Left lung (tissue), 10 donors: ENCODE data around the gene HOXA3. TPM values are rescaled to one million over a fixed set of nuclear protein-coding genes. Genes with fewer than 3 reads are reported as not detected.

Experiments
- ATAC-seq: fragments of 200-7000 bp; cut with Tn5 transposase; one replicate; pipeline ENCODE4 v1.9.1; 2020; ENCODE audit warnings: moderate library complexity
- DNase-seq, 4 donors: peaks; one replicate each; pipeline ENCODE4 v3.0.0-alpha.2; 2013 to 2020
- H3K27ac ChIP-seq, 2 donors: fragments of 200-600 bp; sonication (generic) in 1 of 2; one replicate each; pipeline versions ENCODE4 v1.5.0 to v1.8.0; 2020 to 2021
- H3K27me3 ChIP-seq, 2 donors: fragments of 200-600 bp; sonication (generic) in 1 of 2; one replicate each; pipeline versions ENCODE4 v1.5.0 to v1.8.0; 2020 to 2021
- H3K36me3 ChIP-seq, 2 donors: fragments of 200-600 bp; sonication (generic) in 1 of 2; one replicate each; pipeline versions ENCODE4 v1.5.0 to v1.8.0; 2020 to 2021
- H3K4me1 ChIP-seq, 2 donors: fragments of 200-600 bp; one replicate each; pipeline ENCODE4 v1.8.0; 2021
- H3K4me3 ChIP-seq, 2 donors: fragments of 200-600 bp; sonication (generic) in 1 of 2; one replicate each; pipeline versions ENCODE4 v1.5.0 to v1.8.0; 2020 to 2021; ENCODE audit warnings: mild to moderate bottlenecking in 1 of 2
- H3K9me3 ChIP-seq, 2 donors: fragments of 200-600 bp; sonication (generic) in 1 of 2; one replicate each; pipeline versions ENCODE4 v1.5.0 to v1.8.0; 2020 to 2021
- intact Hi-C, 2 donors: fragments of 100-400 bp; cut with DNase I; formaldehyde crosslinking; loops; one replicate each; pipeline versions ENCODE4 v1.11.2 to v1.14.2; 2022
- polyA plus RNA-seq, 6 donors: library from polyadenylated mRNA; unstranded; fragments of 120-200 nt; gene quantifications; one replicate each; pipeline ENCODE4 v1.2.1, GENCODE V29; 2013; ENCODE audit not compliant: insufficient read length in 6 of 6
- total RNA-seq, 2 donors: library from RNA; stranded (reverse); fragmentation: NEBNext Ultra II Directional; extraction: Animal tissue kit (Norgen Biotek cat#: 25700); gene quantifications; one replicate each; pipeline ENCODE4 v1.2.1, GENCODE V29; 2021
- TF ChIP-seq, protein P1 (sequence below), 2 donors: fragments of 200-600 bp; sonication (generic) in 1 of 2; IDR thresholded peaks; one replicate each; pipeline versions ENCODE4 v1.5.0 to v1.8.0; 2021; ENCODE audit warnings: antibody characterized with exemption in 2 of 2
- donor health status: DM: no; HTN: yes; CAD: no.
- donor health status: DM: no; HTN: no; CAD: no.

HOXA3 gene
- total and polyA plus RNA-seq, 8 donors = 5.7 to 49.6 (median 39.6) TPM

DNA sequence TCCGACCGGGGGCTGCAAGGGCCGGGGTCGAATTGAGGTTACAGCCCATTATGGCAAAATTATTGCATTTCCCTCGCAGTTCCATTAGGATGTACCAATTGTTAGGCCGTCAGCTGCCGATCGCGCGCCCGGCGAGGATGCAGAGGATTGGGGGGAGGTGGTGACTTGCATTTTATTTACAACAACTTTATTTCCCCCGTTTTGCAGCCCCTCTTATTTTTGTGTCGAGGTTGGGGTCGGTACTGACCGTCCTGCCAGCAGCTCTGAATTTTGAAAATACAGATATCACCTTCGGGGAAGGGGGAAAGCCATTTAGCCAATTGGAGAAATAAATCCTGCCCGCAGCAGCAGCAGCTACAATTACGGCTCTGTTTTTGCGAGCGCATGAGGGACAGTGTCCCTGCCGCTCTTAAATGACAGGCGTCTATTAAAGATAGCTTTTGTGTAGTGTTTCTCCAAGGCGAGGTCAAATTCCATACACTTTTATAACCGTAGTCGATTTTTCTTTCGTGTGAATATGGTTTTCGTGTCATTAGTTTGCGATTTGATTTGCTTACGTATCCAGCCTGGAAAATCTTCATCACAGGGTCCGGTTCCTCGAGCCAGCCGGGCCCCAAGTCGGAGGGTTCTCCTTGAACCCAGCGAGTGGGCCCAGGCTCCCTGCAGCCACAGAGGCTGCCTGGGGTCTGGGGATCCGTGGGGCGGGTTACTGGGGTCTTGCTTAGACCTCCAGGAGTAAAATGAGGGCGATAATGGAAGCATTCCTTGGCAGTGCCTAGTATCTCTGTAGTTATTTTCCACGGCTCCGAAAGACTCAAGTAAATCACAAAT lies 8.2 kb downstream of the HOXA3 start:
- DNase-seq = peak in 1 of 4 donors; percentile 32
- TF ChIP-seq, protein P1, sequence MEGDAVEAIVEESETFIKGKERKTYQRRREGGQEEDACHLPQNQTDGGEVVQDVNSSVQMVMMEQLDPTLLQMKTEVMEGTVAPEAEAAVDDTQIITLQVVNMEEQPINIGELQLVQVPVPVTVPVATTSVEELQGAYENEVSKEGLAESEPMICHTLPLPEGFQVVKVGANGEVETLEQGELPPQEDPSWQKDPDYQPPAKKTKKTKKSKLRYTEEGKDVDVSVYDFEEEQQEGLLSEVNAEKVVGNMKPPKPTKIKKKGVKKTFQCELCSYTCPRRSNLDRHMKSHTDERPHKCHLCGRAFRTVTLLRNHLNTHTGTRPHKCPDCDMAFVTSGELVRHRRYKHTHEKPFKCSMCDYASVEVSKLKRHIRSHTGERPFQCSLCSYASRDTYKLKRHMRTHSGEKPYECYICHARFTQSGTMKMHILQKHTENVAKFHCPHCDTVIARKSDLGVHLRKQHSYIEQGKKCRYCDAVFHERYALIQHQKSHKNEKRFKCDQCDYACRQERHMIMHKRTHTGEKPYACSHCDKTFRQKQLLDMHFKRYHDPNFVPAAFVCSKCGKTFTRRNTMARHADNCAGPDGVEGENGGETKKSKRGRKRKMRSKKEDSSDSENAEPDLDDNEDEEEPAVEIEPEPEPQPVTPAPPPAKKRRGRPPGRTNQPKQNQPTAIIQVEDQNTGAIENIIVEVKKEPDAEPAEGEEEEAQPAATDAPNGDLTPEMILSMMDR (IDR thresholded peaks at IDR 0.05) = no peak

DNA sequence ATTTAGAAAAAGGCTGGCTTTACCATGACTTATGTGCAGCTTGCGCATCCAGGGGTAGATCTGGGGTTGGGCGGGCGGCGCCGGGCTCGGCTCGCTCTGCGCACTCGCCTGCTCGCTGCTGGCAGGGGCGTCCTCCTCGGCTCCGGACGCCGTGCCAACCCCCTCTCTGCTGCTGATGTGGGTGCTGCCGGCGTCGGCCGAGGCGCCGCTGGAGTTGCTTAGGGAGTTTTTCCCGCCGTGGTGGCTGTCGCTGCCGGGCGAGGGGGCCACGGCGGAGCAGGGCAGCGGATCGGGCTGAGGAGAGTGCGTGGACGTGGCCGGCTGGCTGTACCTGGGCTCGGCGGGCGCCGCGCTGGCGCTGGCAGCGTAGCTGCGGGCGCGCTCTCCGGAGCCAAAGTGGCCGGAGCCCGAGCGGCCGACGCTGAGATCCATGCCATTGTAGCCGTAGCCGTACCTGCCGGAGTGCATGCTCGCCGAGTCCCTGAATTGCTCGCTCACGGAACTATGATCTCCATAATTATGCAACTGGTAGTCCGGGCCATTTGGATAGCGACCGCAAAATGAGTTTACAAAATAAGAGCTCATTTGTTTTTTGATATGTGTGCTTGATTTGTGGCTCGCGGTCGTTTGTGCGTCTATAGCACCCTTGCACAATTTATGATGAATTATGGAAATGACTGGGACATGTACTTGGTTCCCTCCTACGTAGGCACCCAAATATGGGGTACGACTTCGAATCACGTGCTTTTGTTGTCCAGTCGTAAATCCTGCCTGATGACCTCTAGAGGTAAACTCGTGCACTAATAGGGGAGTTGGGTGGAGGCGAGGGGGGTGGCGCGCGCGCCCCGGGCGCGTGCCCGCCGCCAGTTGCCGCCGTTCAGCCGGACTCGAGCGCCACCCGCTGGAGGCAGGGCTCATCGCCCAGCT lies 9.1 kb downstream of the HOXA3 start, which contains the start of gene HOXA5:
HOXA5 (minus strand) TSS at position 659 of the 927 bp plus-strand sequence; CDS start at position 585, 74 bp downstream.
- H3K27me3 ChIP-seq = peaks cover 35 to 100% of the 10 kb centered on the region in 2 donors
- peak; percentile 77 for ATAC-seq
- H3K9me3 ChIP-seq = no peaks in the 10 kb centered on the region
- TF ChIP-seq, protein P1 (IDR thresholded peaks at IDR 0.05) = peak; percentile 69 to 71
- H3K4me1 ChIP-seq = peaks cover 0 to 15% of the 10 kb centered on the region in 2 donors
- no peaks in the 10 kb centered on the region for H3K36me3 ChIP-seq
- H3K4me3 ChIP-seq = peak within 1 kb of the TSS; percentile 52 to 56
- peak in 3 of 4 donors; percentile 81 to 97 (median 94) for DNase-seq
- intact Hi-C loops = loop anchor here in 1 of 2 donors (2.0 to 5.0 kb wide), 2 partner anchors 46 to 286 kb away; partner anchors contain the start of gene HOXA1
- peak within 1 kb of the TSS; percentile 86 to 92 for H3K27ac ChIP-seq

More for the DNA sequence above, 8.2 kb downstream of the HOXA3 start:
- H3K36me3 ChIP-seq = no peaks in the 10 kb centered on the region
- peak overlapping the region; percentile 74 to 87 for H3K27ac ChIP-seq
- H3K9me3 ChIP-seq = no peaks in the 10 kb centered on the region
- peak overlapping the region; percentile 6 to 52 for H3K4me3 ChIP-seq
- peaks cover 35 to 100% of the 10 kb centered on the region in 2 donors for H3K27me3 ChIP-seq
- intact Hi-C loops = loop anchor here in 1 of 2 donors (2.0 to 5.0 kb wide), 2 partner anchors 47 to 287 kb away; partner anchors contain the start of gene HOXA1
- no peak for ATAC-seq
- H3K4me1 ChIP-seq = peaks cover 0 to 24% of the 10 kb centered on the region in 2 donors

DNA sequence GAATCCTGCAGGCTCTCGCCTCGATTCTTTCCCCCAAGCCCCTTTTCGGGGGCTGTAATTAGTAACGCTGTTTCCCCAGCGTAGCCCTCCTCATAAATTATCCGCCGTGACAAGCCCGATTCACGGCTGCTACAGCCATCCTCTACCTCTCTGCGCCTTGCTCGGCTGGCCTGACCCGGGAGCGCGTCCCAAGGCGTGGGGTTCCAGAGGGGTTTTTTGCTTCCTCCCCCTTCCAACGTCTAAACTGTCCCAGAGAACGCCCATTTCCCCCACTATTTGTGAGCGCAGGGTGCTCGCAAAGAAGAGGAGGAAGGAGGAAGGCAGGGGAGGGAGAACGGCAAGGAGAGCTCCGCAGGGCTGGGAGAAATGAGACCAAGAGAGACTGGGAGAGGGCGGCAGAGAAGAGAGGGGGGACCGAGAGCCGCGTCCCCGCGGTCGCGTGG lies 9.8 kb downstream of the HOXA3 start:
- intact Hi-C loops = loop anchor here in 1 of 2 donors (2.0 to 5.0 kb wide), 2 partner anchors 45 to 286 kb away; partner anchors contain the start of gene HOXA1
- H3K4me1 ChIP-seq = peaks cover 0 to 9% of the 10 kb centered on the region in 2 donors

DNA sequence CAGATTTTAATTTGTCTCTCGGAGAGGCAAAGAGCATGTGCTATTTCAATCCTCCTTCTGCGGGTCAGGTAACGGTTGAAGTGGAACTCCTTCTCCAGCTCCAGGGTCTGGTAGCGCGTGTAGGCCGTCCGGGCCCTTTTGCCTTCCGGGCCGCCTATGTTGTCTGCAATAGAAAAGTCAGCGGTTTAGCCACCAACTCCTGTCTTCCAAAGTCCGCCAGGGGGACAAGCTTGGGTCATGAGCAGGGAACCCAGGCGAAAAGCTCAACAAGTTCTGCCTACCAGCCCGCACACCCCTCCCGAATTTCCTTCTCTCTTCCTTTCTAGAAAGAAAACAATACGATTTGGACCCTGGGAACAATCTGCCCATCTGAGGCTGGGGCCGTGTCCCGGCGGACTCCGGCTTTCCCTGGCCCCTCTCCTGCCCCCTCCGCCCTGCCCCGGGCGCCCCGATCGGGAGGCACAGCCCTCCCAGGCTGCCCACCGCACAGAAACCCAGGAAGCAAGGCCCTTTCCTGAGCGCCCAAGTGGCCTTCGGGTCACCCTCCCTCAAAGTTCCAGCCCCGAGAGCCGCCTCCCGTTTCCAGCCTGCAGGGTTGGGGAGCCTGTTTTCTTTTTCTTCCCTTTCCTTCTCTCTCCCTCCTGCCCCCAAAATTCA lies 10.3 kb downstream of the HOXA3 start:
- Histone ChIP-seq H3K27ac (peak overlapping the region; percentile 86 to 92), H3K4me3 (peak overlapping the region; percentile 52 to 56), H3K36me3 (no peaks in the 10 kb centered on the region), H3K4me1 (peaks cover 0 to 9% of the 10 kb centered on the region in 2 donors), H3K27me3 (peaks cover 24 to 100% of the 10 kb centered on the region in 2 donors), H3K9me3 (no peaks in the 10 kb centered on the region)
- intact Hi-C loops = loop anchor here in 1 of 2 donors (2.0 to 5.0 kb wide), 2 partner anchors 45 to 285 kb away; partner anchors contain the start of gene HOXA1
- peak in 2 of 4 donors; percentile 41 to 60 for DNase-seq
- no peak for ATAC-seq
- TF ChIP-seq, protein P1 (IDR thresholded peaks at IDR 0.05) = no peak

More for the DNA sequence above, 9.8 kb downstream of the HOXA3 start:
- TF ChIP-seq, protein P1 (IDR thresholded peaks at IDR 0.05) = no peak
- Histone ChIP-seq H3K27ac (peak overlapping the region; percentile 86 to 92), H3K36me3 (no peaks in the 10 kb centered on the region), H3K4me3 (peak overlapping the region; percentile 52 to 56), H3K27me3 (peaks cover 29 to 100% of the 10 kb centered on the region in 2 donors), H3K9me3 (no peaks in the 10 kb centered on the region)
- DNase-seq (no peak), ATAC-seq (no peak)
